ENCODE data around the gene CIPC.

GRCh38 chr14:77058117-77058516 lies 39.9 kb upstream of the CIPC start:
- no peak for TF ChIP-seq EZH2 (IDR thresholded peaks at IDR 0.05; ENCODE audit: borderline replicate concordance)
- TF ChIP-seq CTCF (IDR thresholded peaks at IDR 0.05; ENCODE audit: poor library complexity): no peak
